Articular chondrocyte of knee joint (primary cell): ENCODE data around the gene CDC42EP3. TPM values are rescaled to one million over a fixed set of nuclear protein-coding genes. Genes with fewer than 3 reads are reported as not detected.

Source experiments
- total RNA-seq: library from RNA; depleted of rRNA; stranded (reverse); fragments of >200 nt; gene quantifications from 2 replicates; pipeline ENCODE4 v1.2.3, GENCODE V29; 2012

Gene CDC42EP3, protein sequence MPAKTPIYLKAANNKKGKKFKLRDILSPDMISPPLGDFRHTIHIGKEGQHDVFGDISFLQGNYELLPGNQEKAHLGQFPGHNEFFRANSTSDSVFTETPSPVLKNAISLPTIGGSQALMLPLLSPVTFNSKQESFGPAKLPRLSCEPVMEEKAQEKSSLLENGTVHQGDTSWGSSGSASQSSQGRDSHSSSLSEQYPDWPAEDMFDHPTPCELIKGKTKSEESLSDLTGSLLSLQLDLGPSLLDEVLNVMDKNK
- 158 and 190 TPM in 2 replicates for total RNA-seq

DNA sequence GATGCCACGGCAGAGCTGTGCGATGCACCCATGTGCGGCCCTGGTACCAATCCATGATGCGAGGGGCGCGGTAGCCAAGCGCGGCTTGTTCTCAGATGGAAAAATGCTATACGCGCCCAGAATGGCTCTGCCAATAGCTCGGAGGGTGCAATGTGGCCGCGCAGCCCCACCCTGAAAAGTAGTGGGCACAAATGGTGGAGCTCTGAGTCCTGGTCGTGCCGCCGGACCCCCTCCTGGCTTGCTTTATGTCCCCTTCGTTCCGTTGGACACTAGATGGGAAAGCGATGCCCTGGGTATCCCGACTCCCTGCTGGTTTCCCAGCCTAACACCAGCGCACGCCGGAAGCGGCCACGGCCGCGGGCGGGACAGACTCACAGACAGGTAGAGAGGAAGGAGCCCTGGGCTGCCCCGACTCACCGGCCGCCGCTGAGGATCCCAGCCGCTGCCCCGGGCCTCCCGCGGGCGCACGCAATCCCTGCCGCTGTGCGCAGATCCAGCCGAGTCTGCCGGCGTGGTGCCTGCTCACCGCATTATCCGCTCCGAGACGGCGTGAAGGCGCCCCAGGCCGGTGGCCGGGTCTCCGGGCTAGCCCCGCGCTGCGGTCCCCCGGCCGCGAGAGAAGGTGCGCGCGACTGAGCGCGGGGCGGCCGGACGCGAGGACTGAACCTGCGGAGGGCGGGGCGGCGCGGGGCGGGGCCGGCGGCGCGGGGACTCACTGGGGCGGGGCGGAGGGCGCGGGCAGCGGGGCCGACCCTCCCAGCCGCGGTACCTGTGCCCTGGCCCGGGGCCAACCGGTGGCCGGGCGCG, at the start of gene CDC42EP3:
TSS of gene CDC42EP3 (minus strand) at position 634 of the 807 bp plus-strand sequence. CDS start 25,055 bp downstream, outside the sequence.

